Adrenal gland (tissue), 12 donors: ENCODE results near the gene ARFIP2. TPM values are rescaled to one million over a fixed set of nuclear protein-coding genes. Genes with fewer than 3 reads are reported as not detected.

Source experiments
- DNase-seq, 7 donors: peaks; one replicate each; pipeline ENCODE4 v3.0.0-alpha.2; 2019 to 2020
- H3K27ac ChIP-seq, 5 donors: fragments of 200-600 bp; sonication (generic) in 4 of 5; 1 replicate in 3 of 5; 2 replicates in 2 of 5; pipeline versions ENCODE4 v1.5.1 to v1.8.0; 2016 to 2020; ENCODE audit warnings: mild to moderate bottlenecking in 1 of 5
- H3K27me3 ChIP-seq: fragments of 200-600 bp; 2 replicates; pipeline ENCODE4 v1.8.0; 2021
- H3K36me3 ChIP-seq, 2 donors: fragments of 200-600 bp; replicated peaks in 1 of 2; 1 replicate in 1 of 2; 2 replicates in 1 of 2; pipeline versions ENCODE4 v1.5.1 to v1.8.0; 2018 to 2022
- H3K4me1 ChIP-seq, 2 donors: fragments of 200-600 bp; replicated peaks in 1 of 2; 1 replicate in 1 of 2; 2 replicates in 1 of 2; pipeline versions ENCODE4 v1.5.1 to v1.8.0; 2018 to 2021
- H3K4me3 ChIP-seq, 4 donors: fragments of 200-600 bp; sonication (generic) in 3 of 4; one replicate each; pipeline ENCODE4 v1.5.1; 2016 to 2018
- H3K9me3 ChIP-seq, 3 donors: fragments of 200-600 bp; sonication (generic) in 1 of 3; replicated peaks in 1 of 3; 1 replicate in 2 of 3; 2 replicates in 1 of 3; pipeline versions ENCODE4 v1.5.1 to v1.8.0; 2016 to 2021
- POLR2A ChIP-seq, 2 donors: fragments of 450-650 bp; IDR thresholded peaks; one replicate each; pipeline ENCODE4 v1.6.1; 2017; ENCODE audit warnings: antibody characterized with exemption in 2 of 2, mild to moderate bottlenecking in 2 of 2, moderate library complexity in 1 of 2
- WGBS, 4 donors: extraction: QIAGEN DNeasy Blood & Tissue Kit in 2 of 4; methylation state at CpG; one replicate each; pipeline versions ENCODE4 v1.1.5 to v1.1.7; 2013 to 2017; 5-methylcytosine and 5-hydroxymethylcytosine counted together
- intact Hi-C, 2 donors: fragments of 100-400 bp; cut with DNase I; formaldehyde crosslinking; loops; one replicate each; pipeline versions ENCODE4 v1.14.1 to v1.15.0; 2022 to 2023
- polyA plus RNA-seq, 3 donors: library from polyadenylated mRNA; stranded (reverse); fragments of 200-250 nt in 2 of 3; fragments of 350-450 nt in 1 of 3; fragmentation: Illumina TruSeq in 1 of 3; extraction: RNeasy Lipid Tissue Mini Kit (QIAGEN cat#74804) in 1 of 3; gene quantifications; one replicate each; pipeline ENCODE4 v1.2.3, GENCODE V29; 2013 to 2014
- total RNA-seq, 9 donors: library from RNA; depleted of rRNA in 4 of 9; stranded (reverse); fragments of >200 nt in 4 of 9; fragments of 120-200 nt in 1 of 9; fragmentation: NEBNext Ultra II Directional in 1 of 9; extraction: Animal tissue kit (Norgen Biotek cat#: 25700) in 1 of 9; gene quantifications; one replicate each; pipeline versions ENCODE4 v1.1.0 to v1.2.4, GENCODE V29; 2013 to 2023
- TF ChIP-seq, protein P1 (sequence below), 6 experiments: fragments of 450-650 bp in 4 of 6; fragments of 200-600 bp in 2 of 6; sonication (generic) in 1 of 6; IDR thresholded peaks; 1 replicate in 5 of 6; 2 replicates in 1 of 6; pipeline versions ENCODE4 v1.5.1 to v1.8.0; 2016 to 2021; ENCODE audit warnings: antibody characterized with exemption in 6 of 6, mild to moderate bottlenecking in 2 of 6, moderate library complexity in 1 of 6
- donor health status: healthy with polysubstance abuse.
- donor health status: Bipolar disorder and iron deficiency.
- donor health status: DM: yes; HTN: yes; CAD: no.
- donor health status: DM: no; HTN: no; CAD: no.
- donor health status: DM: no; HTN: no; CAD: no.
- donor health status: DM: yes; HTN: yes; CAD: no.

Gene ARFIP2
- total and polyA plus RNA-seq, 12 donors: 47.4 to 108 (median 59.2) TPM

DNA sequence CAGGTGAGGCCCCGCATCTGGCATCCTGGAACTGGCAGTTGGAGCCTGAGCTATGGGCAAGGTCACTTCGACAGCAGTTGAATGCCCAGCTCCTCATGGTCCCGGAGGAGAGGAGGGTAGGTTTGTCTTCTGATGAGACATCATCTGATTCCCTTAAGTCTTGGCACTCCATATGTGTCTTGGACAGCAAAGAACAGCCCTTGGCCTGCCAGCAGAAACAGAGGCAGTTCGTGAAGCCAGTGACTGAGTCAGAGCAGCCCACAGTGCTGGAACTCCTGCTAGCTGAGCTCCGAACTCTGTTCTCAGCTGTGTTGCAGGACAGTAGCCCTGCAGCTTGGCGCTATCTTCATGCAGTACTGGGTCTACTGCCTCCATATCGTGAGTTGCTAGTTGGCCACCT is 17.0 kb upstream of the ARFIP2 start:
- H3K4me1 ChIP-seq: no peaks in the 10 kb centered on the region
- no peak for DNase-seq
- TF ChIP-seq, protein P1, sequence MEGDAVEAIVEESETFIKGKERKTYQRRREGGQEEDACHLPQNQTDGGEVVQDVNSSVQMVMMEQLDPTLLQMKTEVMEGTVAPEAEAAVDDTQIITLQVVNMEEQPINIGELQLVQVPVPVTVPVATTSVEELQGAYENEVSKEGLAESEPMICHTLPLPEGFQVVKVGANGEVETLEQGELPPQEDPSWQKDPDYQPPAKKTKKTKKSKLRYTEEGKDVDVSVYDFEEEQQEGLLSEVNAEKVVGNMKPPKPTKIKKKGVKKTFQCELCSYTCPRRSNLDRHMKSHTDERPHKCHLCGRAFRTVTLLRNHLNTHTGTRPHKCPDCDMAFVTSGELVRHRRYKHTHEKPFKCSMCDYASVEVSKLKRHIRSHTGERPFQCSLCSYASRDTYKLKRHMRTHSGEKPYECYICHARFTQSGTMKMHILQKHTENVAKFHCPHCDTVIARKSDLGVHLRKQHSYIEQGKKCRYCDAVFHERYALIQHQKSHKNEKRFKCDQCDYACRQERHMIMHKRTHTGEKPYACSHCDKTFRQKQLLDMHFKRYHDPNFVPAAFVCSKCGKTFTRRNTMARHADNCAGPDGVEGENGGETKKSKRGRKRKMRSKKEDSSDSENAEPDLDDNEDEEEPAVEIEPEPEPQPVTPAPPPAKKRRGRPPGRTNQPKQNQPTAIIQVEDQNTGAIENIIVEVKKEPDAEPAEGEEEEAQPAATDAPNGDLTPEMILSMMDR (IDR thresholded peaks at IDR 0.05): no peak
- TF ChIP-seq POLR2A (IDR thresholded peaks at IDR 0.05): no peak
- no peak overlapping the region for H3K4me3 ChIP-seq
- H3K36me3 ChIP-seq: peaks cover 0 to 13% of the 10 kb centered on the region in 2 donors
- intact Hi-C loops: no loop called here
- H3K27ac ChIP-seq: no peak overlapping the region
- no peaks in the 10 kb centered on the region for H3K27me3 ChIP-seq
- H3K9me3 ChIP-seq: no peaks in the 10 kb centered on the region
- 57 to 83% (median 70%) methylated on average over 7 of the region's 7 CpGs for WGBS, 4 donors

DNA sequence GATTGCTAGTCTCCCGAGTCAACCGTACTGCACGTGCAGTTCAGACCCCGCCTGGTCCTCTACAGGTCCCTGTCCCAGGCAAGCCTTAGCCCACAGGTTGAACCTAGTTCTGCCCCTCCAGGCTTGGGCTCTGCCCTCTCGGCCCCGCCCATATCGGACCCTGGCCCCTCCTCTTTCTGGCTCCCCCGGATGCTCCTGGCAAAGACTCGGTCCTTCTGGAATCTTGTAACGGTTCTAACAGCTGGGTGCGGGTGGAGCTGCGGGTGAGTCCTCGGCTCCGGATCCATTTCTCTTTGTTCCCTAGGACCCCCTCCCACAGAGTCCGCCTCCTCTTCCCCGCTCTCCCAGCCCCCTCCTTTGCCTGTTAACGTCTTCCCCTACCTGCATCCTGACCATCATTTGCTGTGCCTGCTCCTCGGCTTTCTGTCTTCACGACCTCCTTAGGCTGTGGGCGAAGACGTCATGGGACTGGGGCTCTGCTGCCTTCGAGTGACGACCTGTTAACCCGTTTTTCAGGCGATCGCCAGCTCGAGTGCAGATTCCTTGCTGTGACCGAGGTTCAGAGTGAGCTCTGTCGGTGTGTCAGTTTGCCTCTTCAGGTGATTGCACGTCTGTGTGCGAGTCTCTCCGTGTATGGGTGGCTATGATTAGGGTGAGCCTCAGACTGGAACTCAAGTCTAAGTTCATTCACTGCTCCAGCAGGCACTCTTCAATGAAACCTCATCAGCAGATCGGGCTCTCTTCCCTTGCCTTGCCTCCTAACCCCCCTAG is 16.1 kb upstream of the ARFIP2 start, which contains the start of gene DNHD1:
DNHD1 (plus strand) TSS at position 212 of the 771 bp plus-strand sequence. CDS start 936 bp downstream, outside the sequence.
- Histone ChIP-seq H3K27ac (no peak within 1 kb of the TSS), H3K36me3 (peaks cover 0 to 13% of the 10 kb centered on the region in 2 donors), H3K4me3 (no peak within 1 kb of the TSS), H3K4me1 (no peaks in the 10 kb centered on the region), H3K27me3 (no peaks in the 10 kb centered on the region), H3K9me3 (no peaks in the 10 kb centered on the region)
- intact Hi-C loops: no loop called here
- WGBS, 4 donors: 56 to 67% (median 64%) methylated on average over 29 to 33 of the region's 33 CpGs
- TF ChIP-seq, protein P1 (IDR thresholded peaks at IDR 0.05): no peak
- TF ChIP-seq POLR2A (IDR thresholded peaks at IDR 0.05): no peak
- no peak for DNase-seq

DNA sequence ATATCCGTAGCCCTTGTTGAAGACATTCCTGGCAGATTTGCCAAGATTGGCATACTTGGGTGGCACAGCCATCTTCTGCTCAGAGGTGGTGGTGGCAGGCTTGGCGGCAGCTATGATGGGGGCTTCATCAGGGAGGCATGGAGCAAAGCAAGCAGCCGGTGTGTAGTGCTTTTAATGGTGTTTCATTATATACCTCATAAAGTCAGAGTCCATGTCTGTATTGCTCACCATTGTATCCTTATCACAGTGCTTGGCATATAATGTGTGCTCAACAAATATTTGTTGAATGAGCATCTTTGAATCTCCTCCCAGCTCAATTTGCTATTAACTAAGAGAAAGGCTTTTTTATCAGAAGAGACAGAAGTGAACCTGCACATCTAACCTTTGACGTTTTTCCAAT is 8.2 kb upstream of the ARFIP2 start:
- intact Hi-C loops: no loop called here
- WGBS, 4 donors: 89 to 91% (median 90%) methylated on average over 4 of the region's 4 CpGs
- H3K36me3 ChIP-seq: peaks cover 0 to 32% of the 10 kb centered on the region in 2 donors

DNA sequence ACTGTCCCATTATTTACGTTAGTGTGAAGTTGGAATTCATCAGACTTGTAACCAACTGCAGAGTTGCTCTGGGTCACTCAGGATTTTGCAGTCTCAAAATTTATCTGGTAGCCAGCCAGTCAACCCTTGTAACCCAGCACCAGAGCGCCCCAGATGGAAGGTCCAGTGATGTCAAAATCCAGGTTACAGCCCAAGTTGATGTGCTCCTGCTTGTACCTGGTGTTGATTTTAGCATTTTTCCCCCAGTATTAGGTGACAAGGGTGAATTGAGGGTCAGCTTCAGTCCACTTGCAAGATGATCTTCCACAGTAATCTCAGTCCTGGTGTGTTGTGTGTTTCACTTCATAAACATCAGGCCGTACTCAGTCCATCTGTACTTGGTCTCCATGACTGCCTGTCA is 7.7 kb upstream of the ARFIP2 start:
- H3K27me3 ChIP-seq: no peaks in the 10 kb centered on the region
- H3K4me1 ChIP-seq: no peaks in the 10 kb centered on the region
- H3K36me3 ChIP-seq: peaks cover 0 to 35% of the 10 kb centered on the region in 2 donors
- no peak overlapping the region for H3K4me3 ChIP-seq
- no peak for TF ChIP-seq POLR2A (IDR thresholded peaks at IDR 0.05)
- TF ChIP-seq, protein P1 (IDR thresholded peaks at IDR 0.05): no peak
- H3K27ac ChIP-seq: no peak overlapping the region
- DNase-seq: no peak
- WGBS, 4 donors: 95 to 99% (median 97%) methylated on average over 3 of the region's 3 CpGs
- intact Hi-C loops: no loop called here
- no peaks in the 10 kb centered on the region for H3K9me3 ChIP-seq

More for the DNA sequence above, 8.2 kb upstream of the ARFIP2 start:
- Histone ChIP-seq H3K4me3 (no peak overlapping the region), H3K27ac (no peak overlapping the region), H3K4me1 (no peaks in the 10 kb centered on the region), H3K27me3 (no peaks in the 10 kb centered on the region), H3K9me3 (no peaks in the 10 kb centered on the region)
- TF ChIP-seq POLR2A (IDR thresholded peaks at IDR 0.05): no peak
- TF ChIP-seq, protein P1 (IDR thresholded peaks at IDR 0.05): no peak
- no peak for DNase-seq
